Upper lobe of left lung (tissue), 4 donors: Measurements from ENCODE around the gene TAF6.

Source experiments
- CTCF ChIP-seq, 6 experiments: fragments of 450-650 bp in 4 of 6; fragments of 200-600 bp in 2 of 6; sonication (generic) in 2 of 6; IDR thresholded peaks; one replicate each; pipeline ENCODE4 v1.5.1; 2016 to 2019; ENCODE audit warnings: antibody characterized with exemption in 6 of 6
- POLR2A ChIP-seq, 4 donors: fragments of 450-650 bp; IDR thresholded peaks; one replicate each; pipeline ENCODE4 v1.5.1; 2016 to 2017; ENCODE audit warnings: antibody characterized with exemption in 4 of 4, mild to moderate bottlenecking in 2 of 4

- peak in 1 of 6 experiments; percentile 28 for TF ChIP-seq CTCF (IDR thresholded peaks at IDR 0.05)
- peak in 3 of 4 donors; percentile 42 to 93 (median 79) for TF ChIP-seq POLR2A (IDR thresholded peaks at IDR 0.05)
These were observed 30.3 kb downstream of the TAF6 start, which contains the start of gene COPS6 for GRCh38 chr7:100088621-100089457.
